GM19372 (cell line): Measurements from ENCODE around the gene ULK2.
"Not testable (repeated sequence)": the region's sequence is repeated elsewhere in the genome, so short reads cannot be mapped to it uniquely, and the experiment has no call there.

ENCODE experiments used
- ATAC-seq: cut with Tn5 transposase; IDR thresholded peaks from one replicate; pipeline ENCODE4 v1.9.1; 2021; ENCODE audit warnings: mild to moderate bottlenecking, low read depth, moderate library complexity; ENCODE audit not compliant: unreplicated experiment

Gene ULK2

GRCh38 chr17:19769946-19770652 lies 97.6 kb downstream of the ULK2 start:
- no peak for ATAC-seq

DNA sequence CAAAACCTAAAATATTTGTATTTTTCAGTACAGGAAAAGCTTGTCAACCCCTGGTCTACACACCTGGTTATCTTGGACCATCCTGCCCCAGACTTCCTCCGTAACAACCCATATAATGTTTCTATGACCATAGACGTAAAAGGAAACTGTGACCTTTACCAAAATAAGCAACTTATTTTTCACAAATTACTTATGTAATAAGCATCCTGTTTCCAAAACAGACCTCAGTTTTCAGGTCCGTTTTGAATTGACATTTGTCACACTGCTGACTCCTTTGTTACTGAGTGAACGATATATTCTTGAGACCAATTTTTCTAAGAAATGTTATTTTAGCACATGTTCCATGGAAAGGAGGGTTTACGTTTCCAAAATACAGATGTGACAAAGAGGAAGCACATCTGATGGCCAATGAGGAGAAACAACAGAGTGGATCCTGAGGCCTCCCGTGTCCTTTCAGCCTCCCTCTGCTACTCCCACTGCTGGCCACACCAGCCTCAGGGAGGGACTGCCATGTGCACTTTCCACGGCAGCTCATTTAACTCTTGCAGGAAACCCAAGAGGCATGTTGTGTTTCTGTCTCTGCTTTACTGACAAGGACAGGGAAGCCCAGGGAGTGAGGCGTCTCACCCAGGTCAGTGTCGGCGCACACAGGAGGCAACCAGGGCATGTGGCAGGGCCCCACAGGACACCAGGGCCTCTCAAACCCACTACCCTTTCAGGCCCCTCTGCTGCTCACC lies 99.5 kb downstream of the ULK2 start:
- no peak for ATAC-seq

DNA sequence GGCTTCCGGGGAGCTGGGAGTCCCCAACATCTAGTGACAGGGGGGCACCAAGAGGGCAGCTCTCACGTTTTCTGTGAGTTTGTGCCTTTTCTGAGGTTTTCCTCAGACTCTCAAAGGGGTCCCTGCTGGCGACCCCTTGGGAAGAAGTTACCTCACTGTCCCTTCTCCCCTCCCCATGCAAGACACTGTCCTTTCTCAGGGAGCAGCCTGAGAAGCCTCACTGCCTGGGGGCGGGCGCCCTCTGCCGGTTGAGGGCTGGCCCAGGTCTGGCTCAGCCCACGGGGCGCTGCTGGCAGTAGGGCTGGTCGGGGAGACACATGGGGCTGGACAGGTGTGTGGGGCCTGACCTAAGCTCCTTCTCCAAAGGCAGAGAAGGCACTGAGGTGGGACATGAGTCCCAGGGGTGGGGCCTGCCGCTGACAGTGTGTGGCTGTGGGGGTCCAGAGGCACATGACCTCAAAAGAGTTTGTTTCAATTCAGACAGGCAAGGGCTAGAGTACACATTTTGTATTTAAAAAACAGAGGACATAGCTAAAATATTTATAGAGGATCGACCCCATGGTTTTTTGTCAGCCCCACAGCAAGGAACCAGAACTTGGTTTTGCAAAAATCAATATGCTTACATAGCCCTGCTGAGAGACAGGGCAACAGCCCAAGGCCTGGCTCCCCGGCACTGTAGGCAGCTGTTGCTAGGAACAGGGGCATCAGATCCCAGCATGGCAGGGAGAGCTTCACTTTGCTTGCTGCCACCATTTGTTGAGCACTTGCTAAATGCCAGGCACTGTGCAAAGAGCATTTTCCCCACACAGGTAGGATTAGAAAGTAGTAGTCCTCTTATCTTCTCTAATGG lies 101.1 kb downstream of the ULK2 start:
- ATAC-seq = peak; percentile 70

GRCh38 chr17:19766016-19766415 lies 101.7 kb downstream of the ULK2 start:
- no peak for ATAC-seq

- ATAC-seq = not testable (repeated sequence)
These were observed 103.7 kb downstream of the ULK2 start for GRCh38 chr17:19763991-19764390.

DNA sequence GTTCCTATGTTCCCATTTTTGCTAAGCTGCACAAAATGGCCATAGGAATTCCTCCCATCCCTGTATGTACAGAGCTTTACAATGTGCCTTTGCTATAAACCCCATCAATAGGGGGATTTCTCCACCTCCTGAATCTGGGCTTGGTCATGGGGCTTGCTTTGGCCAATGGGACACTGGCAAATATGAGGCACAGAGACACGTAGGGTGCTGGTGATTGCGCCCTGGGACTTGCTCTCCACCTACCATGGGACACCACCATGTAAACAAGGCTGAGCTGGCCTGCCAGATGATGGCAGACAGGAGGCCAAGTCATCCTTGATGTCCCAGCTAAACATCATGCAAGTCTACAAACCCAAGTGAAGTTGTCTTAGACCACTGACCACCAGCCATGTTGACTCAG lies 104.3 kb downstream of the ULK2 start:
- ATAC-seq = no peak

DNA sequence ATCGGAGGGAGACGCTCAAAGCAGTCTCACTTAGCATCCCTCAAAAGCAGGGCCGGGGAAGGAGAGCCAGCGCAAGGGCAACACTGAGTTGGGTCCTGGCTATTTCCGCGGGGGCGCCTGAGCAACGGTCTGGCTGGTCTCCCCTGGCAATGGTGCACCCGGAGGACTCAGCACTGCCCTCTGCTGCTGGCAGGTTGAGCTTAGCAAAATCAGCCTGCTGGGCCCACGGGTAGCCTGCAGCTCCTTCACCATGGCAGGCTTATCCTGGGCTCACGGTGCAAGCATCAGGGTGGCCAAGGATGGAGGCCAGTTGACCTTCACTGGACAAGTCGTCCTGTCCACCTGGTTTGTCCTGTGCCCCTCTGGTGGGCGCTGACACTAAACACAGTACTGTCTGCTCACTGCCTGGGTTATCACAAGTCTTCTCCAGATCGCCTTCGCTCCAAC lies 105.2 kb downstream of the ULK2 start:
- no peak for ATAC-seq

- no peak for ATAC-seq
These were observed 107.0 kb downstream of the ULK2 start for GRCh38 chr17:19760746-19761145.

- ATAC-seq = no peak
These were observed 107.9 kb downstream of the ULK2 start for GRCh38 chr17:19759568-19760549.

GRCh38 chr17:19757536-19758180 lies 110.1 kb downstream of the ULK2 start:
- ATAC-seq = no peak

GRCh38 chr17:19756546-19756945 lies 111.2 kb downstream of the ULK2 start:
- ATAC-seq = no peak

GRCh38 chr17:19755821-19756510 lies 111.8 kb downstream of the ULK2 start:
- ATAC-seq = no peak

- no peak for ATAC-seq
These were observed 112.3 kb downstream of the ULK2 start for GRCh38 chr17:19755392-19755791.

DNA sequence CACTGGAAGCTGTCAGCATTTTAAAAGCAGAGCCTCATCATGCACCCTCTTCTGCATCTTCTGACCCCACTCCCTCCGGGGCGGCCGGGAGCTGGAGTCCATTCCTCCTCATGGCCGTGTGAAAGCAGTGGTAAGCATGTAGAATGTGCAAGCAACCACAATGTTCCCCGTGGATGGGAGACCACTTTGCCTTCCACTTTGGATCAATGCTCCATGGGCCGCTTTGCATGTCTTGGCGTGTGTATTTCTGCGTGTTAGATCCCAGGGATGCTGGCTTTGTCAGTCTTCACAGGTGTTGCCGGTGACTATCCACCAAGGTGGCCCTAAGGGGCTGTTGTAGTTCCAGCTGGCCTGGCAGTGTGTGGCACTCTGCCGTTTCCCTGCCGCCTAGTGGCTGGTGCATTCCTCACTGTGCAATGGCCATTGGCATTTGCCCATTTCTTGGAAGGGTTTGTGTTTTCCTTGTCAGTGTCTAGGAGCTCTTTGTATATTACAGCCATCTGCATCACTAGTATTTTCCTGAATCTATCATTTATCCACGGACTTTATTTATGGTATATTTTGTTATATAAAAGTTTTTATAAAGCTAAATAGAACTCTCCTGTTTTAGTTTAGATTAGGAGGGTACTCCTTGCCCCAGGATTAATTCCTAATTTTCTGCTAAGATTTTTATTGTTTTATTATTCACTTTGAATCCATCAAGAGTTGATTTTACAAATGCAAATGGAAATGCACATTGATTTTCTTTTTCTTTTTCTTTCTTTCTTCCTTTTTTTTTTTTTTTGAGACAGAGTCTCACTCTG lies 113.9 kb downstream of the ULK2 start:
- ATAC-seq = no peak

GRCh38 chr17:19753051-19753509 lies 114.7 kb downstream of the ULK2 start:
- ATAC-seq = no peak

GRCh38 chr17:19752216-19753050 lies 115.3 kb downstream of the ULK2 start:
- ATAC-seq = no peak

DNA sequence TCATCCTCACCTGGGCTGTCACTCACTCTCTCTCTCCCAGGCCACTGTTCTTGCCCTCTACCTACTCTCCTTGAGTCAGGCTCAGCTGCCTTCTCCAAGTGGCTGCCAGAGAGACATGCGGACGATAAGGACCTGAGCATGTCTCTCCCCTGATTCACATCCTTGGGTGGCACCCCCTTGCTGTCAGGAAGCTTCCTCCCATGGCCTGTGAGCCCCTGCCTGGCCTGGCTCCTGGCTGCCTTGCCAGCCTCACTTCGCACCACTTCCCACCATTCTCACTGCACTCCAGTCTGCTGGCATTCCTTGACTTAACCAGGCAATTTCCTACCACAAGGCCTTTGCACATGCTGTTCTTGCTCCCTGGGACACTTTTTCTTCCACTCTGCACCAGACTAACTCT lies 116.9 kb downstream of the ULK2 start:
- no peak for ATAC-seq
